PC-9 (cell line): Measurements from ENCODE around the gene IFT122. TPM values are rescaled to one million over a fixed set of nuclear protein-coding genes. Genes with fewer than 3 reads are reported as not detected.

Experiments
- BruUV-seq: library from RNA; stranded (reverse); fragments of 400-500 nt; replicated peaks from 2 replicates; lab custom pipeline; 2021; lab: Mats Ljungman, UMichigan
- CTCF ChIA-PET: fragments of 300-600 bp; sonication (Branson Sonifier 250); formaldehyde crosslinking; loops from one replicate; lab custom pipeline; 2022; ENCODE audit warnings: antibody characterized with exemption; lab: Charles Lee
- POLR2A ChIA-PET: fragments of 300-600 bp; sonication (Branson Sonifier 250); formaldehyde crosslinking; loops from one replicate; lab custom pipeline; 2022; ENCODE audit warnings: antibody characterized with exemption; ENCODE audit not compliant: unreplicated experiment; lab: Charles Lee
- DNase-seq, 2 experiments: peaks; one replicate each; pipeline versions ENCODE4 v3.0.0 to v3.0.0-alpha.2; 2015 to 2022; ENCODE audit warnings: mixed read lengths in 1 of 2
- H2AFZ ChIP-seq: fragments of 200-600 bp; sonication (generic); 2 replicates; pipeline ENCODE4 v1.8.1; 2017; ENCODE audit warnings: antibody characterized with exemption
- H3F3A ChIP-seq: fragments of 200-600 bp; sonication (generic); 2 replicates; pipeline ENCODE4 v1.8.1; 2017; ENCODE audit warnings: antibody characterized with exemption, mild to moderate bottlenecking, low read depth; ENCODE audit not compliant: insufficient read depth
- H3K27ac ChIP-seq: fragments of 200-600 bp; sonication (generic); 2 replicates; pipeline ENCODE4 v1.6.1; 2016; ENCODE audit warnings: mixed run types
- H3K27me3 ChIP-seq: fragments of 200-600 bp; sonication (generic); 2 replicates; pipeline ENCODE4 v1.6.1; 2016; ENCODE audit warnings: low read depth, mixed run types; ENCODE audit not compliant: insufficient read depth
- H3K36me3 ChIP-seq: fragments of 200-600 bp; sonication (generic); 2 replicates; pipeline ENCODE4 v1.6.1; 2016; ENCODE audit warnings: low read depth, mixed run types
- H3K4me1 ChIP-seq: fragments of 200-600 bp; sonication (generic); replicated peaks from 2 replicates; pipeline ENCODE4 v1.6.1; 2016; ENCODE audit warnings: mixed run types; ENCODE audit not compliant: insufficient read depth
- H3K4me2 ChIP-seq: fragments of 200-600 bp; sonication (generic); 2 replicates; pipeline ENCODE4 v1.6.1; 2017; ENCODE audit warnings: mixed run types
- H3K4me3 ChIP-seq: fragments of 200-600 bp; sonication (generic); 2 replicates; pipeline ENCODE4 v1.6.1; 2016; ENCODE audit warnings: mixed run types
- H3K79me2 ChIP-seq: fragments of 200-600 bp; sonication (generic); 2 replicates; pipeline ENCODE4 v1.6.1; 2017; ENCODE audit warnings: low read depth, mixed run types
- H3K9me2 ChIP-seq: fragments of 200-600 bp; sonication (generic); 2 replicates; pipeline ENCODE4 v1.8.1; 2017; ENCODE audit warnings: mild to moderate bottlenecking; ENCODE audit not compliant: insufficient read depth
- H3K9me3 ChIP-seq: fragments of 200-600 bp; sonication (generic); 2 replicates; pipeline ENCODE4 v1.8.1; 2016; ENCODE audit warnings: low read depth; ENCODE audit not compliant: insufficient read depth
- H4K20me1 ChIP-seq: fragments of 200-600 bp; sonication (generic); 2 replicates; pipeline ENCODE4 v1.8.1; 2017; ENCODE audit not compliant: insufficient read depth
- EZH2 ChIP-seq: fragments of 200-600 bp; sonication (generic); IDR thresholded peaks from 2 replicates; pipeline ENCODE4 v1.8.0; 2017; ENCODE audit warnings: antibody characterized with exemption, low read depth
- intact Hi-C: fragments of 100-400 bp; cut with micrococcal nuclease; formaldehyde crosslinking; loops from one replicate; pipeline ENCODE4 v1.10.0; 2022; ENCODE audit not compliant: unreplicated experiment
- total RNA-seq: library from RNA; stranded (reverse); gene quantifications from 2 replicates; pipeline ENCODE4 v1.2.3, GENCODE V29; 2021
- TF ChIP-seq, protein P1 (sequence below): fragments of 200-600 bp; sonication (generic); conservative IDR thresholded peaks from 2 replicates; pipeline ENCODE4 v1.6.1; 2017; ENCODE audit warnings: mixed run types, antibody characterized with exemption, mild to moderate bottlenecking, moderate library complexity

IFT122 gene
- total RNA-seq, 1 experiment from 2014 or later, result 55.6 TPM

DNA sequence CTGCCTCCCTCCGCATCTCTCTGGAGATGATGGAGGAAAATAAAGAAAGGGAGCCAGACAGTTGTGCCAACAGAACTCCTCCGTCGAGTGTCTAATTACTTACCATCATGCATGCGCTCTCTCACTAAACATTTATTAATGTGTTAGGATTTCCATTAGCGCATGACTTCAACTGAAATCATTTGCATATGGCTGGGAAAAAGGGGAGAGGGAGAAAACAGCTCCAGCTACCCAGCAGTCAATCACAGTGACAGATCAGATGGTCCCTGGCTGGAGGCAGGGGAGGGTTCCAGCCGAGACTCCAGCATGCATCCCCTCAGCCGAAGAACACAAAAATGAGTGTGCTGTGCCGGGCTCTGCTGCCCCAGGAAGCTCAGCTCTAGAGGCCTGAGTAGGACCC lies 81.6 kb downstream of the IFT122 start:
- Histone ChIP-seq H3K36me3 (no peaks in the 10 kb centered on the region), H2AFZ (no peak overlapping the region), H4K20me1 (no peaks in the 10 kb centered on the region), H3K4me1 (no peaks in the 10 kb centered on the region), H3F3A (no peaks in the 10 kb centered on the region), H3K4me3 (no peak overlapping the region), H3K4me2 (no peak overlapping the region), H3K9me2 (no peaks in the 10 kb centered on the region), H3K27me3 (no peaks in the 10 kb centered on the region), H3K27ac (no peak overlapping the region), H3K9me3 (no peaks in the 10 kb centered on the region), H3K79me2 (no peaks in the 10 kb centered on the region)
- POLR2A ChIA-PET, result no interaction called here
- CTCF ChIA-PET, result interaction anchor here (0.5 kb wide), 1 partner anchor 482 kb away, joined by 3 read pairs; no protein-coding TSS in a partner anchor
- TF ChIP-seq, protein P1, sequence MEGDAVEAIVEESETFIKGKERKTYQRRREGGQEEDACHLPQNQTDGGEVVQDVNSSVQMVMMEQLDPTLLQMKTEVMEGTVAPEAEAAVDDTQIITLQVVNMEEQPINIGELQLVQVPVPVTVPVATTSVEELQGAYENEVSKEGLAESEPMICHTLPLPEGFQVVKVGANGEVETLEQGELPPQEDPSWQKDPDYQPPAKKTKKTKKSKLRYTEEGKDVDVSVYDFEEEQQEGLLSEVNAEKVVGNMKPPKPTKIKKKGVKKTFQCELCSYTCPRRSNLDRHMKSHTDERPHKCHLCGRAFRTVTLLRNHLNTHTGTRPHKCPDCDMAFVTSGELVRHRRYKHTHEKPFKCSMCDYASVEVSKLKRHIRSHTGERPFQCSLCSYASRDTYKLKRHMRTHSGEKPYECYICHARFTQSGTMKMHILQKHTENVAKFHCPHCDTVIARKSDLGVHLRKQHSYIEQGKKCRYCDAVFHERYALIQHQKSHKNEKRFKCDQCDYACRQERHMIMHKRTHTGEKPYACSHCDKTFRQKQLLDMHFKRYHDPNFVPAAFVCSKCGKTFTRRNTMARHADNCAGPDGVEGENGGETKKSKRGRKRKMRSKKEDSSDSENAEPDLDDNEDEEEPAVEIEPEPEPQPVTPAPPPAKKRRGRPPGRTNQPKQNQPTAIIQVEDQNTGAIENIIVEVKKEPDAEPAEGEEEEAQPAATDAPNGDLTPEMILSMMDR, result no peak
- no peak for TF ChIP-seq EZH2
- intact Hi-C loops, result no loop called here
- no peak for DNase-seq
- BruUV-seq, result no TSS peak

DNA sequence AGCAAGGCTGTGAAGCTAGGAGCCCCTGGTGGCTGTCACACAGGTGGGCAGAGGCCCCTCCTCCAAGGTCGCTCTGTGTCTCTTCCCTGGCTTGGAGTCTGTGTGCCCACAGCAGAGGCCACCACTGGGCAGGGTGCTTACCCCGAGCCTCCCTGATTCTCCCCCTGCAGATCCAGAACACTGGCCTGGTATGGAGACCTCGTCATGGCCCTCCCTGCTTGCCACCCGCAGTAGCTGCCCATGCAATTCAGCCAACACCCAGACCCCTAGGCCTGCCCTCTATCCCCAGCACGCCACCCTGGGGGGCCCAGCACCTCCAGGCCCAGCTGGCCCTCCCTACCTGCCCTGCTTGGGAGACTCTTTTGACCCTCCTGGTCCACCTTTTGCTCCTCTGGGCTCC lies 82.9 kb downstream of the IFT122 start:
- H3K4me3 ChIP-seq, result no peak overlapping the region
- no peak for DNase-seq
- ChIA-PET CTCF (no interaction called here), POLR2A (no interaction called here)
- intact Hi-C loops, result no loop called here
- no peak overlapping the region for H3K27ac ChIP-seq
- H3K36me3 ChIP-seq, result no peaks in the 10 kb centered on the region
- H4K20me1 ChIP-seq, result no peaks in the 10 kb centered on the region
- no peaks in the 10 kb centered on the region for H3K9me2 ChIP-seq
- H3K27me3 ChIP-seq, result no peaks in the 10 kb centered on the region
- H3K9me3 ChIP-seq, result no peaks in the 10 kb centered on the region
- H3K79me2 ChIP-seq, result no peaks in the 10 kb centered on the region
- H3K4me2 ChIP-seq, result no peak overlapping the region
- no peak overlapping the region for H2AFZ ChIP-seq
- BruUV-seq, result no TSS peak
- no peaks in the 10 kb centered on the region for H3K4me1 ChIP-seq
- no peaks in the 10 kb centered on the region for H3F3A ChIP-seq
- TF ChIP-seq, protein P1, result no peak

GRCh38 chr3:129524081-129524480 lies 84.1 kb downstream of the IFT122 start:
- Histone ChIP-seq H3K9me2 (no peaks in the 10 kb centered on the region), H2AFZ (no peak overlapping the region), H4K20me1 (no peaks in the 10 kb centered on the region), H3K79me2 (no peaks in the 10 kb centered on the region), H3K36me3 (no peaks in the 10 kb centered on the region), H3K4me3 (no peak overlapping the region), H3K27ac (no peak overlapping the region), H3K4me2 (no peak overlapping the region), H3K9me3 (no peaks in the 10 kb centered on the region), H3K4me1 (no peaks in the 10 kb centered on the region), H3K27me3 (no peaks in the 10 kb centered on the region), H3F3A (no peaks in the 10 kb centered on the region)
- ChIA-PET CTCF (no interaction called here), POLR2A (interaction anchor here (0.5 kb wide), 1 partner anchor 11 kb away, joined by 3 read pairs; no protein-coding TSS in a partner anchor)
- DNase-seq, result no peak
- BruUV-seq, result no TSS peak
- no peak for TF ChIP-seq EZH2
- TF ChIP-seq, protein P1, result no peak
- intact Hi-C loops, result no loop called here
